ENCODE data around the gene TRPM8.

The TRPM8 gene

GRCh38 chr2:233938676-233939370 lies 21.6 kb downstream of the TRPM8 start:
- TF ChIP-seq CTCF (IDR thresholded peaks at IDR 0.05) = no peak
- Histone ChIP-seq H3K27me3 (peaks cover 0 to 11% of the 10 kb centered on the region in 2 donors), H3K9me3 (no peaks in the 10 kb centered on the region), H3K4me1 (no peaks in the 10 kb centered on the region), H3K27ac (no peak overlapping the region), H3K4me3 (no peak overlapping the region), H3K36me3 (no peaks in the 10 kb centered on the region)
- no peak for DNase-seq
- intact Hi-C loops (cut with DNase I; ENCODE audit: low total_unique reads) = no loop called here

- no peaks in the 10 kb centered on the region for H3K36me3 ChIP-seq
- intact Hi-C loops (cut with DNase I; ENCODE audit: low total_unique reads) = no loop called here
- no peak overlapping the region for H3K27ac ChIP-seq
- no peaks in the 10 kb centered on the region for H3K4me1 ChIP-seq
- H3K9me3 ChIP-seq = peaks cover 0 to 3% (median 0%) of the 10 kb centered on the region in 3 donors
- no peak overlapping the region for H3K4me3 ChIP-seq
- no peak for TF ChIP-seq CTCF (IDR thresholded peaks at IDR 0.05)
- DNase-seq = no peak
- peaks cover 0 to 11% of the 10 kb centered on the region in 2 donors for H3K27me3 ChIP-seq
Observed at GRCh38 chr2:233940376-233941276, 23.5 kb downstream of the TRPM8 start.

GRCh38 chr2:233942731-233943130 lies 25.6 kb downstream of the TRPM8 start:
- no peak for TF ChIP-seq CTCF (IDR thresholded peaks at IDR 0.05)

GRCh38 chr2:233944269-233944668 lies 27.1 kb downstream of the TRPM8 start:
- intact Hi-C loops (cut with DNase I; ENCODE audit: low total_unique reads) = no loop called here
- Histone ChIP-seq H3K9me3 (peaks cover 0 to 3% (median 0%) of the 10 kb centered on the region in 3 donors), H3K27me3 (no peaks in the 10 kb centered on the region), H3K4me3 (no peak overlapping the region), H3K36me3 (no peaks in the 10 kb centered on the region), H3K27ac (no peak overlapping the region), H3K4me1 (no peaks in the 10 kb centered on the region)
- TF ChIP-seq CTCF (IDR thresholded peaks at IDR 0.05) = no peak
- no peak for DNase-seq

More at GRCh38 chr2:233942731-233943130, 25.6 kb downstream of the TRPM8 start:
- no peak for DNase-seq
- peaks cover 0 to 8% of the 10 kb centered on the region in 2 donors for H3K27me3 ChIP-seq
- no peaks in the 10 kb centered on the region for H3K36me3 ChIP-seq
- no peak overlapping the region for H3K27ac ChIP-seq
- no peak overlapping the region for H3K4me3 ChIP-seq
- H3K4me1 ChIP-seq = no peaks in the 10 kb centered on the region
- intact Hi-C loops (cut with DNase I; ENCODE audit: low total_unique reads) = no loop called here
- peaks cover 0 to 3% (median 0%) of the 10 kb centered on the region in 3 donors for H3K9me3 ChIP-seq

GRCh38 chr2:233944722-233945121 lies 27.5 kb downstream of the TRPM8 start:
- H3K27ac ChIP-seq = no peak overlapping the region
- no peaks in the 10 kb centered on the region for H3K4me1 ChIP-seq
- H3K9me3 ChIP-seq = peaks cover 0 to 3% (median 0%) of the 10 kb centered on the region in 3 donors
- H3K36me3 ChIP-seq = no peaks in the 10 kb centered on the region
- no peaks in the 10 kb centered on the region for H3K27me3 ChIP-seq
- no peak for TF ChIP-seq CTCF (IDR thresholded peaks at IDR 0.05)
- H3K4me3 ChIP-seq = no peak overlapping the region
- intact Hi-C loops (cut with DNase I; ENCODE audit: low total_unique reads) = no loop called here
- DNase-seq = no peak
